Measurements from ENCODE around the gene CYP2S1. TPM values are rescaled to one million over a fixed set of nuclear protein-coding genes. Genes with fewer than 3 reads are reported as not detected.
A peak's percentile ranks its signal among the peaks of the same experiment; 100 is the strongest.

Gene CYP2S1
- total and polyA plus RNA-seq, 2 experiments from 2014 or later, result 130 to 315 TPM

DNA sequence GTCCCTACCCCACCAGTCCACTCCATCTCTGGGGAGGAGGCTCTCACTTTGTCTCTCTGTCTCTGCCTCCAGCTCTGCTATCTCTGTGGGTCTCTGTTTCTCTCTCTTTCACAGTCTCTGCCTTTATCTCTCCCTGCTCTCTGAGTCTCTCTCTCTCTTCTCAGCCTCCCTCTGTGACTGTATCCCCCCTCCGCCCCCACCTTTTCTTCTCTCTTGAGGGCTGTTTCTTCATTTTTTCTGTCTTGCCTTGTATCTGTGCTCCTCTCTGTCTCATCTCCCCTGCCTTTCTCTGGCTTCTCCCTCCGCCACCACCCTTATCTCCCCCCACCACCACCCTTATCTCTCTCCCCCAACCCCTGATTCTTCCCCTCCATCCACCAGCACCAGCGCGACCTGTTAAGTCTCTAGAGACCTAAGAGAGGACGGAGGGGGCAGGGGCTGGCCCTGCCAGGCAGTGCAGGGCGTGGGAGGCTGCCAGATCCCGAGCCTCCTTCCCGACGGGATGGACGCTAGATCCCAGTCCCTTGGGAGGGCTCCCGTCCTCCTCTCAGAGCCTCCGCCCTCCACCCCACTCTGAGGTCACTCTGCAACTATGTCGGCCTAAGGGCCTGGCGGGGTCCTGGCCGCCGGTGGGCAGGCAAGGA, 27.0 kb downstream of the CYP2S1 start (continued):
- TF ChIP-seq ZNF114 (CRISPR knock-in tag; IDR thresholded peaks at IDR 0.05) (no peak), EZH2 (IDR thresholded peaks at IDR 0.05; ENCODE audit: low read depth, unreplicated experiment) (no peak), ZNF331 (CRISPR knock-in tag; IDR thresholded peaks at IDR 0.05; ENCODE audit: low read depth) (no peak), NANOG (IDR thresholded peaks at IDR 0.05; ENCODE audit: borderline replicate concordance) (no peak), JUNB (IDR thresholded peaks at IDR 0.05; ENCODE audit: unreplicated experiment) (no peak), POLR2AphosphoS5 (IDR thresholded peaks at IDR 0.05; ENCODE audit: low read depth) (no peak), EZH2phosphoT487 (IDR thresholded peaks at IDR 0.05; ENCODE audit: unreplicated experiment) (no peak), CREB1 (CRISPR knock-in tag; IDR thresholded peaks at IDR 0.05; ENCODE audit: low read depth) (no peak)
- TF ChIP-seq, protein P1, sequence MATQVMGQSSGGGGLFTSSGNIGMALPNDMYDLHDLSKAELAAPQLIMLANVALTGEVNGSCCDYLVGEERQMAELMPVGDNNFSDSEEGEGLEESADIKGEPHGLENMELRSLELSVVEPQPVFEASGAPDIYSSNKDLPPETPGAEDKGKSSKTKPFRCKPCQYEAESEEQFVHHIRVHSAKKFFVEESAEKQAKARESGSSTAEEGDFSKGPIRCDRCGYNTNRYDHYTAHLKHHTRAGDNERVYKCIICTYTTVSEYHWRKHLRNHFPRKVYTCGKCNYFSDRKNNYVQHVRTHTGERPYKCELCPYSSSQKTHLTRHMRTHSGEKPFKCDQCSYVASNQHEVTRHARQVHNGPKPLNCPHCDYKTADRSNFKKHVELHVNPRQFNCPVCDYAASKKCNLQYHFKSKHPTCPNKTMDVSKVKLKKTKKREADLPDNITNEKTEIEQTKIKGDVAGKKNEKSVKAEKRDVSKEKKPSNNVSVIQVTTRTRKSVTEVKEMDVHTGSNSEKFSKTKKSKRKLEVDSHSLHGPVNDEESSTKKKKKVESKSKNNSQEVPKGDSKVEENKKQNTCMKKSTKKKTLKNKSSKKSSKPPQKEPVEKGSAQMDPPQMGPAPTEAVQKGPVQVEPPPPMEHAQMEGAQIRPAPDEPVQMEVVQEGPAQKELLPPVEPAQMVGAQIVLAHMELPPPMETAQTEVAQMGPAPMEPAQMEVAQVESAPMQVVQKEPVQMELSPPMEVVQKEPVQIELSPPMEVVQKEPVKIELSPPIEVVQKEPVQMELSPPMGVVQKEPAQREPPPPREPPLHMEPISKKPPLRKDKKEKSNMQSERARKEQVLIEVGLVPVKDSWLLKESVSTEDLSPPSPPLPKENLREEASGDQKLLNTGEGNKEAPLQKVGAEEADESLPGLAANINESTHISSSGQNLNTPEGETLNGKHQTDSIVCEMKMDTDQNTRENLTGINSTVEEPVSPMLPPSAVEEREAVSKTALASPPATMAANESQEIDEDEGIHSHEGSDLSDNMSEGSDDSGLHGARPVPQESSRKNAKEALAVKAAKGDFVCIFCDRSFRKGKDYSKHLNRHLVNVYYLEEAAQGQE (IDR thresholded peaks at IDR 0.05; ENCODE audit: unreplicated experiment), result no peak
- TF ChIP-seq, protein P2, sequence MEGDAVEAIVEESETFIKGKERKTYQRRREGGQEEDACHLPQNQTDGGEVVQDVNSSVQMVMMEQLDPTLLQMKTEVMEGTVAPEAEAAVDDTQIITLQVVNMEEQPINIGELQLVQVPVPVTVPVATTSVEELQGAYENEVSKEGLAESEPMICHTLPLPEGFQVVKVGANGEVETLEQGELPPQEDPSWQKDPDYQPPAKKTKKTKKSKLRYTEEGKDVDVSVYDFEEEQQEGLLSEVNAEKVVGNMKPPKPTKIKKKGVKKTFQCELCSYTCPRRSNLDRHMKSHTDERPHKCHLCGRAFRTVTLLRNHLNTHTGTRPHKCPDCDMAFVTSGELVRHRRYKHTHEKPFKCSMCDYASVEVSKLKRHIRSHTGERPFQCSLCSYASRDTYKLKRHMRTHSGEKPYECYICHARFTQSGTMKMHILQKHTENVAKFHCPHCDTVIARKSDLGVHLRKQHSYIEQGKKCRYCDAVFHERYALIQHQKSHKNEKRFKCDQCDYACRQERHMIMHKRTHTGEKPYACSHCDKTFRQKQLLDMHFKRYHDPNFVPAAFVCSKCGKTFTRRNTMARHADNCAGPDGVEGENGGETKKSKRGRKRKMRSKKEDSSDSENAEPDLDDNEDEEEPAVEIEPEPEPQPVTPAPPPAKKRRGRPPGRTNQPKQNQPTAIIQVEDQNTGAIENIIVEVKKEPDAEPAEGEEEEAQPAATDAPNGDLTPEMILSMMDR (conservative IDR thresholded peaks at IDR 0.05; ENCODE audit: low read depth in 2 of 2), result no peak
- TF ChIP-seq, protein P3, sequence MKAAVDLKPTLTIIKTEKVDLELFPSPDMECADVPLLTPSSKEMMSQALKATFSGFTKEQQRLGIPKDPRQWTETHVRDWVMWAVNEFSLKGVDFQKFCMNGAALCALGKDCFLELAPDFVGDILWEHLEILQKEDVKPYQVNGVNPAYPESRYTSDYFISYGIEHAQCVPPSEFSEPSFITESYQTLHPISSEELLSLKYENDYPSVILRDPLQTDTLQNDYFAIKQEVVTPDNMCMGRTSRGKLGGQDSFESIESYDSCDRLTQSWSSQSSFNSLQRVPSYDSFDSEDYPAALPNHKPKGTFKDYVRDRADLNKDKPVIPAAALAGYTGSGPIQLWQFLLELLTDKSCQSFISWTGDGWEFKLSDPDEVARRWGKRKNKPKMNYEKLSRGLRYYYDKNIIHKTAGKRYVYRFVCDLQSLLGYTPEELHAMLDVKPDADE (IDR thresholded peaks at IDR 0.05), result no peak

DNA sequence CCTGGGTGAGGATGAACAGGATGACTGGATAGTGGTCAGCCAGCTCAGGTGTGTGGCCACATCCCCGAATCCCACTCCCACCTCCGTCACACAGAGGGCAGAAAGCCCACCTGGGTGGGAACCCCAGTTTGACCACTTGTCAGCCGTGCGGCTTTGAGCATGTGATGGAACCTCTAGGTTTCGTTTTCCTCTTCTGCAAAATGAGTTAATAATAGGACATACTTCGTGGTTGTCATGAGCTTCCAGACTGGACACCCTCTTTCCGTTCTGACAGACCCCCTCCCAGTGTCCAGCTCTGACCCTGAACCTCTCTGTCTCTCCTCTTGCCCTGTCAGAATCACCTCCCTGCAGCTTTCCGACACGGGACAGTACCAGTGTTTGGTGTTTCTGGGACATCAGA, 27.8 kb downstream of the CYP2S1 start:
- DNase-seq (ENCODE audit: low spot score) (no peak), ATAC-seq (no peak)
- H3K79me2 ChIP-seq (replicated peaks; ENCODE audit: insufficient read depth), result peaks cover 13% of the 10 kb centered on the region; the same call in 1 of the 2 replicates
- Mint-ChIP-seq H3K27me3 (ENCODE audit: insufficient read depth, low read depth, poor library complexity) (peaks cover 10% of the 10 kb centered on the region), H3K4me1 (peaks cover 57% of the 10 kb centered on the region), H3K36me3 (ENCODE audit: low read depth) (peaks cover 19% of the 10 kb centered on the region), H3K4me3 (peak overlapping the region; percentile 17; the same call in 2 of the 3 replicates), H3K27ac (no peak overlapping the region), H3K9me3 (no peaks in the 10 kb centered on the region; the same call in 2 of the 3 replicates)
- no peak overlapping the region for H3K4me3 ChIP-seq
- H3K4me2 ChIP-seq, result no peak overlapping the region; the same call in 1 of the 2 replicates
- no peak overlapping the region for H3K27ac ChIP-seq (ENCODE audit: low read depth)
- H3F3A ChIP-seq (replicated peaks; ENCODE audit: low read depth), result peaks cover 12% of the 10 kb centered on the region; the same call in 1 of the 2 replicates
- H3K27me3 ChIP-seq (ENCODE audit: insufficient read depth), result no peaks in the 10 kb centered on the region
- H3K4me1 ChIP-seq (ENCODE audit: insufficient read depth), result peaks cover 36% of the 10 kb centered on the region
- H4K20me1 ChIP-seq (replicated peaks; ENCODE audit: insufficient read depth), result no peaks in the 10 kb centered on the region
- no peaks in the 10 kb centered on the region for H3K36me3 ChIP-seq (ENCODE audit: insufficient read depth)
- no peaks in the 10 kb centered on the region for H3K9me2 ChIP-seq (ENCODE audit: insufficient read depth)
- TF ChIP-seq, protein P1 (IDR thresholded peaks at IDR 0.05; ENCODE audit: unreplicated experiment), result no peak
- TF ChIP-seq JUNB (IDR thresholded peaks at IDR 0.05; ENCODE audit: unreplicated experiment), result no peak
- no peak for TF ChIP-seq POLR2AphosphoS5 (IDR thresholded peaks at IDR 0.05; ENCODE audit: low read depth)
- TF ChIP-seq ZNF331 (CRISPR knock-in tag; IDR thresholded peaks at IDR 0.05; ENCODE audit: low read depth), result no peak
- H2AFZ ChIP-seq, result no peak overlapping the region

All from GM23338 (cell line).